GM19239 (cell line): ENCODE data around the gene XNDC1N.

ENCODE experiments used
- DNase-seq: peaks from one replicate; pipeline ENCODE4 v3.0.0; 2011; ENCODE audit warnings: low spot score; ENCODE audit not compliant: insufficient read length
- FAIRE-seq: peaks from 2 replicates; lab custom pipeline; 2011; peaks lifted over from hg19 to GRCh38; lab: Jason Lieb, UNC

The XNDC1N gene

GRCh38 chr11:71927820-71928736 is at the start of gene XNDC1N:
XNDC1N (minus strand) TSS chr11:71928594; CDS start chr11:71923353, 5,241 bp downstream.
- DNase-seq (peak; percentile 44), FAIRE-seq (no peak)

- no peak for DNase-seq
- FAIRE-seq, result peak; percentile 66
These were observed 49.5 kb upstream of the XNDC1N start for GRCh38 chr11:71977743-71978418.

GRCh38 chr11:71977090-71977489 is 48.7 kb upstream of the XNDC1N start:
- DNase-seq, result no peak
- no peak for FAIRE-seq

- DNase-seq, result no peak
- no peak for FAIRE-seq
These were observed 48.2 kb upstream of the XNDC1N start for GRCh38 chr11:71976551-71976950.

- FAIRE-seq, result no peak
- DNase-seq, result no peak
These were observed 43.3 kb upstream of the XNDC1N start for GRCh38 chr11:71971680-71972079.

- no peak for DNase-seq
- FAIRE-seq, result no peak
These were observed 36.2 kb upstream of the XNDC1N start for GRCh38 chr11:71964641-71965040.

GRCh38 chr11:71963468-71963867 is 35.1 kb upstream of the XNDC1N start:
- FAIRE-seq (no peak), DNase-seq (no peak)

- FAIRE-seq (peak; percentile 85), DNase-seq (peak; percentile 14)
These were observed 34.1 kb upstream of the XNDC1N start for GRCh38 chr11:71962428-71963038.

- DNase-seq (no peak), FAIRE-seq (no peak)
These were observed 27.6 kb upstream of the XNDC1N start for GRCh38 chr11:71955898-71956456.

- DNase-seq (no peak), FAIRE-seq (no peak)
These were observed 23.4 kb upstream of the XNDC1N start for GRCh38 chr11:71951741-71952310.

- no peak for DNase-seq
- no peak for FAIRE-seq
These were observed 20.6 kb upstream of the XNDC1N start for GRCh38 chr11:71949034-71949433.

- no peak for FAIRE-seq
- DNase-seq, result no peak
These were observed 20.1 kb upstream of the XNDC1N start for GRCh38 chr11:71948314-71949027.

- peak; percentile 51 for FAIRE-seq
- no peak for DNase-seq
These were observed 19.1 kb upstream of the XNDC1N start for GRCh38 chr11:71947498-71947897.

GRCh38 chr11:71946144-71946571 is 17.8 kb upstream of the XNDC1N start:
- FAIRE-seq, result no peak
- DNase-seq, result no peak

- DNase-seq, result no peak
- FAIRE-seq, result no peak
These were observed 12.3 kb upstream of the XNDC1N start for GRCh38 chr11:71940561-71941219.

GRCh38 chr11:71937826-71938225 is 9.4 kb upstream of the XNDC1N start:
- FAIRE-seq, result no peak
- no peak for DNase-seq

- FAIRE-seq (no peak), DNase-seq (no peak)
These were observed 8.4 kb upstream of the XNDC1N start for GRCh38 chr11:71936825-71937224.

- FAIRE-seq (no peak), DNase-seq (no peak)
These were observed 7.0 kb upstream of the XNDC1N start for GRCh38 chr11:71935338-71935925.

- peak; percentile 68 for FAIRE-seq
- no peak for DNase-seq
These were observed 5.8 kb upstream of the XNDC1N start for GRCh38 chr11:71934213-71934612.
